GM12891 (cell line): ENCODE results near the gene TBC1D4.

Experiments
- PAX5 ChIP-seq: IDR thresholded peaks from 2 replicates; pipeline ENCODE4 v1.6.1; 2011; ENCODE audit warnings: low read length, moderate library complexity, mild to moderate bottlenecking; ENCODE audit not compliant: insufficient read depth, severe bottlenecking
- POLR2AphosphoS5 ChIP-seq: IDR thresholded peaks from 2 replicates; pipeline ENCODE4 v1.6.1; 2011; ENCODE audit warnings: low read depth, low read length, control low read depth

GRCh38 chr13:75410207-75410606 is 71.8 kb downstream of the TBC1D4 start:
- TF ChIP-seq PAX5 (no peak), POLR2AphosphoS5 (no peak)
